Measurements from ENCODE around the gene CD74.

Gene CD74

DNA sequence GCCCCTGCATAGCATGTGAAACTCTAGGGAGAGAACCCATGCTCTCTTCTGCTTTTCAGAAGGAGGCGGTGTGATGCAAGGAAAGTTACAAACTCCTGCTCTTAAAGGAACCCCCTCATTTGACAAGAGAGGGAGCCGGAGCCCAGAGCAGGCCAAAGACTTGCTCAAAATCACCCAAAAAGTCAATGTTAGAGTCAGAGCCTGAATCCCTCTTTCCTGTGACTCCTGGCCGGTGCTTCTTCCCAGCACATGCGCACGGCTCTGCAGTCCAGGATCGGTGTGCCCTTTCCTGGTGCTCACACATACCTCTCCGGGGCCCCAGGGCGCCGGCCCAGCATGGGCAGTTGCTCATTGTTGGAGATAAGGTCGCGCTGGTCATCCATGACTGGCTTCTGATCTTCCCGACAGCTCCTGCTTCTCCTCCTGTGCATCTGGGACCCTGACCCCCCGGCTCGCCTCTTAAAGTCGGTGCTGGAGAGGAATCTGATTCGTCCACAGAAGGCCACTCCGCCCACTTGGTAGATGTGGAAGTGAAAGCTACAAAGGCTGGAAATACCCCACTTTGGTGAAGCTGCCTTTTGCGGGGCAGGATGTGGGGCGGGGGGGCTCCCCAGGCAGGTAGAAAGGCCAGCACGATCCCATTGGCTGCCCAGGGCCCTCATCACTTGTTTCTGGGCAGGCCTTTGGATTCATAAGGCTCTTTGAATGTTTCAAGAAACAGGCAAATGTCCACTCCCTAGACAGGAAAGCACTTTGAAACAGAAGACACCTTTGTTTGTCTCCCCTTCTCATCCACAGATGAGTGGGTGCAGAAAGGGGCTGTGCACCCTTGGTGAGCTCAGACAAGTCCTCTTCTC, at the start of gene CD74:
Gene CD74 (minus strand): TSS at position 592 of the 857 bp plus-strand sequence. CDS start 161 bp downstream, at position 431.
- no peak for DNase-seq (ENCODE audit: low read depth)
- peak within 1 kb of the TSS; percentile 56 for H3K4me3 ChIP-seq (ENCODE audit: low read length)
- TF ChIP-seq, protein P1, sequence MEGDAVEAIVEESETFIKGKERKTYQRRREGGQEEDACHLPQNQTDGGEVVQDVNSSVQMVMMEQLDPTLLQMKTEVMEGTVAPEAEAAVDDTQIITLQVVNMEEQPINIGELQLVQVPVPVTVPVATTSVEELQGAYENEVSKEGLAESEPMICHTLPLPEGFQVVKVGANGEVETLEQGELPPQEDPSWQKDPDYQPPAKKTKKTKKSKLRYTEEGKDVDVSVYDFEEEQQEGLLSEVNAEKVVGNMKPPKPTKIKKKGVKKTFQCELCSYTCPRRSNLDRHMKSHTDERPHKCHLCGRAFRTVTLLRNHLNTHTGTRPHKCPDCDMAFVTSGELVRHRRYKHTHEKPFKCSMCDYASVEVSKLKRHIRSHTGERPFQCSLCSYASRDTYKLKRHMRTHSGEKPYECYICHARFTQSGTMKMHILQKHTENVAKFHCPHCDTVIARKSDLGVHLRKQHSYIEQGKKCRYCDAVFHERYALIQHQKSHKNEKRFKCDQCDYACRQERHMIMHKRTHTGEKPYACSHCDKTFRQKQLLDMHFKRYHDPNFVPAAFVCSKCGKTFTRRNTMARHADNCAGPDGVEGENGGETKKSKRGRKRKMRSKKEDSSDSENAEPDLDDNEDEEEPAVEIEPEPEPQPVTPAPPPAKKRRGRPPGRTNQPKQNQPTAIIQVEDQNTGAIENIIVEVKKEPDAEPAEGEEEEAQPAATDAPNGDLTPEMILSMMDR (conservative IDR thresholded peaks at IDR 0.05; ENCODE audit: low read depth, low read length) = no peak

DNA sequence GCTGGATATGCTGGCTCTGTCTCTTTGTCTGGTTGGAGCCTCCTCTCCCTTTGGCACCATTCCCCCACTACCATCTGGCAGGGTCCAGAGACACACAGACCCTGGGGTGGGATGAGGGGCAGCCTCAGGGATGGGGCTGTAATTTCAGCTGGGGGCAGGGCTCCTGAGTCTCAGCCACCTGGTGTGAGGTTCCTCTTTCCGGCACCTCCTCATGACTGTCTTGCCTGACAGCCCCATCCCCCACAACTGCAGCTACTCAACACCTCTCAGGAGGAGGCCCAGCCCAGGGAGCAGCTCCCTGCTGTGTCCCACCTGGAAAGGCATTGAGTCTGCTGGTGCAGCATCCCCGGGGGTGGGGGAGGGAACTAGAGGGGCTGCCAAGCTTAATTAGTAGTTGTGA, 48.5 kb upstream of the CD74 start:
- TF ChIP-seq, protein P1 (conservative IDR thresholded peaks at IDR 0.05; ENCODE audit: low read depth, low read length) = no peak
- DNase-seq (ENCODE audit: low read depth) = no peak
- H3K4me3 ChIP-seq (ENCODE audit: low read length) = no peak overlapping the region

DNA sequence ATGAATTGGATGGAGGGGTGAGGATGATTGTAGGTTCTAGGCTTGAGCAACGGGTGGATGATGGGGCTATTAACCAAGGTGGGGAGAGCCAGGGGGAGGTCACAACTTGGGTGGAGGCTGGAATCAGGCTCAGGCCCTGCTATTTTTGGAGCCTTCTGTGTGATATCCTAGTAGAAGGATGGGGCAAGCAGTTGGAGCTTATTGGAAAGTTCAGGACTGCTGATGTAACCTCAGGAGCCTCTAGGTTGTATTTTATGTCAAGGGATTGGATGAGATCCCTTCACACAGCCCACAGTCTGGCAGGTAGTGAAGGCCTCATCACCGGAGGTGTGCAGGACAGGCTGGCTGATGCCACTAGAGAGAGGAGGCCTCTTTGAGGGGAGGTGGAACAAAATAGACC, 48.1 kb upstream of the CD74 start:
- no peak overlapping the region for H3K4me3 ChIP-seq (ENCODE audit: low read length)
- no peak for DNase-seq (ENCODE audit: low read depth)
- TF ChIP-seq, protein P1 (conservative IDR thresholded peaks at IDR 0.05; ENCODE audit: low read depth, low read length) = no peak

DNA sequence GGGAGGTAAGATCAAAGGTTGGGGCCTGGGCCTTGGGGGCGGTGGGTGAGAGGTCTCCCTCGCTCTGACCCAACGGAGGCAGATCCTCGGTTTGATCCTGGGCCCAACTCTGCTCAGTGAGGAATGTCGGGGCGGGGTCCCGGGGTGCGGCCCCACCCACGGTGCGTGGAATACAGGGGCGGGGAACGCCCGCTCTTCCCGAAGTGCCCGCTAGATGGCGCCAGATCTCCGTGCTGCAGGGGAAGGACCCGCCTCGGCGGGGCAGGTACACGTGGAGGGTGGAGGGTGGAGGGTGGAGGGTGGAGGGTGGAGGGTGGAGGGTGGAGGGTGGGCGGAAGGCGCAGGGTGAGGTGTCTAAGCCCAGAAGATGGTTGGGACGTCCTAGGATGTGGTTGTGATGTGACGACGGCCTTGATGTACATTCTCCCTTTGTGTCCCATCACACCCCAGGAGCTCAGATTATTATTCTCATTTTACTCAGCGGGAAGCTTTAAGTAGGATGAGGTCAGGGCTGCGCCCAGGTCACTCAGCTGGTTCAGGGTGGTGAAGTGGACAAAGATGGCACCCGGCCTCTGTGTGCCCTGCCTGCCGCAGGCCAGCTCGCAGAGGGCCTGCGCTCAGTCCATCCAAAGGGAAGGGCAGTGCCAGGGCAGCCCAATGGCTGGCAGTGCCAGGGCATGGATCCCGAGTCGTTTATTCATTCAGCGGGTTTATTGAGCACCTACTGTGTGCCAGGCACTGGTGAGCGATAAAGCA, 46.3 kb upstream of the CD74 start:
- no peak for DNase-seq (ENCODE audit: low read depth)
- no peak overlapping the region for H3K4me3 ChIP-seq (ENCODE audit: low read length)
- TF ChIP-seq, protein P1 (conservative IDR thresholded peaks at IDR 0.05; ENCODE audit: low read depth, low read length) = peak; percentile 76

DNA sequence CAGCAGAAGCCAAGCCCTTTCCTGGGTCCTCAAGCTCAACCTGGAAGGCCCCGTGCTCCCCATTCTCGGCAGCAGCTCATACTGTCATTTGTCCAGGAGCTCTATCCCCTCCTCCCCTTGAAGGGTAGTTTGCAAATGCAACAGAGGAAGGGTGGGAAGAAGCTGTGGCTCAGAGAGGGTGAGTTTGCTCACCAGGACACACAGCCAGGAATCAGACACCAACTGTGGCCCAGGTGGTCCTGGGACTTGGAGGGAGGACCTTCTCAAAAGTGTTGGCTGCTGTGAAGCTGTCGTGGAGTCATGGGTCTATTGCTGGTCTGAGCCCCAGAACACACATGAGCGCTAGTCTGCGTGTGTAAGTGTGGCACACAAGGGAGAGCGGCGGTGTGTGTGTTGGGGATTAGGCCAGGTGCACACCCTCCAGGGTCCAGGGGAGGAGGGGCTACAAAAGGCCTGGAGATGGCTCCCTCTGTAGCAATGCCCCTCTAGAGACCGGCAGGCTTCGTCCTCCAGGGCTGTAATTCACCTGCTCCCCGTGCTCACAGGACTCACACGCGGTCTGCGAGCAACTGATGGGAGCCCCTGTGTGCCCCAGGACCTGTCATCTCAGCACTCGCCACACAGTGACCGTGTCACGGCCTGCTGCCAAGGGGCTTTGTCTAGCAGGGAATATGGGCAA, 45.0 kb upstream of the CD74 start:
- no peak for DNase-seq (ENCODE audit: low read depth)
- TF ChIP-seq, protein P1 (conservative IDR thresholded peaks at IDR 0.05; ENCODE audit: low read depth, low read length) = no peak
- H3K4me3 ChIP-seq (ENCODE audit: low read length) = no peak overlapping the region

DNA sequence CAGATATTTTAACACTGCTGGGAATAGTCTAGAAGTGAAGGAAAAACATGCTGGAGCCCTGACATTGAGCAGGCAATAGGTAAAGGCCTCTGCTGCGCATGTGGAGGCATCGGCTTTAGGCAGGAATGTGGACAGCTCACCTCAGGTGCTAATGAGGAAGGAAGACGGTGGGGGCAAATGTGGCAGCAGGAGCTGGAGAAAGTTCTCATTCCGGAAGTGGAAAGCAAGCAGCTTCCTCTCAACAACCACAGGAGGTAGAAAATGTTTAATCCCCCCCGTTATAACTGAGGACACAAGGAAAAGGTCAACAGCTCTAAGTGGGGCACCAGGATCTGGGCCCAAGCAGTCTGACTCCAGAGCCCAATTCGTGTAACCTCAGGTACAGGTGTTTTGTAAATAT, 44.4 kb upstream of the CD74 start:
- no peak overlapping the region for H3K4me3 ChIP-seq (ENCODE audit: low read length)
- TF ChIP-seq, protein P1 (conservative IDR thresholded peaks at IDR 0.05; ENCODE audit: low read depth, low read length) = no peak
- no peak for DNase-seq (ENCODE audit: low read depth)
